Right lobe of liver (tissue), 4 donors: ENCODE data around the gene TCF7L2.

Experiments used
- POLR2A ChIP-seq: fragments of 450-650 bp; IDR thresholded peaks from one replicate; pipeline ENCODE4 v1.6.1; 2017; ENCODE audit warnings: antibody characterized with exemption, mild to moderate bottlenecking
- TF ChIP-seq, protein P1 (sequence below), 4 donors: fragments of 200-600 bp in 3 of 4; fragments of 450-650 bp in 1 of 4; IDR thresholded peaks; one replicate each; pipeline versions ENCODE4 v1.5.1 to v1.8.0; 2016 to 2022; ENCODE audit warnings: antibody characterized with exemption in 4 of 4, mild to moderate bottlenecking in 2 of 4
- donor health status: DM: no; HTN: no; CAD: no.
- donor health status: DM: no; HTN: no; CAD: no.
- donor health status: DM: no; HTN: yes; CAD: no.

DNA sequence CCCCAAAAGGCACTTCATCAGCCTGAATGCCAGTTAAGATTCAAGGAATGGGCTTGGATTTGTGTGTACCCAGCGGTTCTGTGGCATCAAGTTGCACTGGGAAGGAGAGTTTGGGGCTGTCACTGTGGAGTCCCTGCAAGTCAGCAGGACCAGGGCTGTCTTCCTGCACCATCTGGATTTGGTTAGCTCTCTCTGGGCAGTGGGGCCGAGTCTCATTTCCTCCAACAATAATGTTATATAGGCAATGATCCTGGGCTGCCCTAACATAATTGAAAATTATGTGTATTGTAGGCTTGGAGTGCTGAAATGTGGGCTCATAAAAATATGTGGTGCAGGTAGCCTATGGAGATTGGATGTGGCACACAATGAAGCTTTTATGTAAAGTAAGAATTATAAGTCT is 87.2 kb downstream of the TCF7L2 start:
- TF ChIP-seq, protein P1, sequence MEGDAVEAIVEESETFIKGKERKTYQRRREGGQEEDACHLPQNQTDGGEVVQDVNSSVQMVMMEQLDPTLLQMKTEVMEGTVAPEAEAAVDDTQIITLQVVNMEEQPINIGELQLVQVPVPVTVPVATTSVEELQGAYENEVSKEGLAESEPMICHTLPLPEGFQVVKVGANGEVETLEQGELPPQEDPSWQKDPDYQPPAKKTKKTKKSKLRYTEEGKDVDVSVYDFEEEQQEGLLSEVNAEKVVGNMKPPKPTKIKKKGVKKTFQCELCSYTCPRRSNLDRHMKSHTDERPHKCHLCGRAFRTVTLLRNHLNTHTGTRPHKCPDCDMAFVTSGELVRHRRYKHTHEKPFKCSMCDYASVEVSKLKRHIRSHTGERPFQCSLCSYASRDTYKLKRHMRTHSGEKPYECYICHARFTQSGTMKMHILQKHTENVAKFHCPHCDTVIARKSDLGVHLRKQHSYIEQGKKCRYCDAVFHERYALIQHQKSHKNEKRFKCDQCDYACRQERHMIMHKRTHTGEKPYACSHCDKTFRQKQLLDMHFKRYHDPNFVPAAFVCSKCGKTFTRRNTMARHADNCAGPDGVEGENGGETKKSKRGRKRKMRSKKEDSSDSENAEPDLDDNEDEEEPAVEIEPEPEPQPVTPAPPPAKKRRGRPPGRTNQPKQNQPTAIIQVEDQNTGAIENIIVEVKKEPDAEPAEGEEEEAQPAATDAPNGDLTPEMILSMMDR (IDR thresholded peaks at IDR 0.05) = no peak
- TF ChIP-seq POLR2A = no peak
